Stimulated activated CD4-positive, alpha-beta T cell treated with anti-CD3 and anti-CD28 coated beads, TNF-alpha, amount 100 ng/mL, for 24 hours (primary cell): ENCODE results near the gene IDI1.
"Not testable (repeated sequence)": the region's sequence is repeated elsewhere in the genome, so short reads cannot be mapped to it uniquely, and the experiment has no call there.

Experiments used
- DNase-seq, 3 experiments: peaks; one replicate each; pipeline ENCODE4 v3.0.0-alpha.2; 2020; ENCODE audit warnings: low read depth in 3 of 3

IDI1 gene

GRCh38 chr10:1034758-1035157 is 14.2 kb downstream of the IDI1 start:
- DNase-seq, result no peak

GRCh38 chr10:1033601-1034000 is 15.3 kb downstream of the IDI1 start:
- no peak for DNase-seq

DNA sequence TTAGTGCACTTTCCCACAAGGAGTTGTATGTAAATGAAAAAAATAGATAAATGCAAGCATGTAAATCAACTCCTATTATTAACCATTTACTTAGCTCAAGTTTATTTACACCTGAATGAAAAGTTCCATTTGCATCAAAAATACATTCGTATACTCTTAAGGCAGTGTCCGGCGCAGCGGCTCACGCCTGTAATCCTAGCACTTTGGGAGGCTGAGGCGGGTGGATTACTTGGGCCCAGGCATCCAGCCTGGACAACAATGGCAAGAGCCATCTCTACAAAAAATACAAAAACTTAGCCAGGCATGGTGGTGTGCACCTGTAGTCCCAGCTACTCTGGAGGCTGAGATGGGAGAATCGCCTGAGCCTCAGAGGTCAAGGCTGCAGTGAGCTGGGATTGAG is 19.1 kb downstream of the IDI1 start:
- DNase-seq, result no peak

DNA sequence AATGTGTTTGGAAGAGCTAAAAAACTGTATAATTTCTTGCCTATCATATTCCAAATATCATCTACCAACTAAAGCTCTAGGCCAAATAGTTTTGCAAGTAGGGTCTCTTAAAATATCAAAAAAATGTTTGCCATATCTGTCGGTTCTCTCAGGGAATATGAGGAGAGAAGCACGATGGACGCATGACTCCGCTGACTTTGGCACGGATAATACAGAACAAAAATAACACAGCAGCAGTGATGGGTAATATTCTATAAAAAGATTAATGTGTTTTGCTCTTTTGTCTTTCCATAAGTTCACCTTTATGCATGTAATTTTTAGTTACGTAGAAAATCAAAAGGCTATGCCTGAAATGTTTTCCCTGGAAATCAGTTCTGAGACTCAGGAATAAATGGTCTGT is 22.3 kb downstream of the IDI1 start:
- no peak for DNase-seq

DNA sequence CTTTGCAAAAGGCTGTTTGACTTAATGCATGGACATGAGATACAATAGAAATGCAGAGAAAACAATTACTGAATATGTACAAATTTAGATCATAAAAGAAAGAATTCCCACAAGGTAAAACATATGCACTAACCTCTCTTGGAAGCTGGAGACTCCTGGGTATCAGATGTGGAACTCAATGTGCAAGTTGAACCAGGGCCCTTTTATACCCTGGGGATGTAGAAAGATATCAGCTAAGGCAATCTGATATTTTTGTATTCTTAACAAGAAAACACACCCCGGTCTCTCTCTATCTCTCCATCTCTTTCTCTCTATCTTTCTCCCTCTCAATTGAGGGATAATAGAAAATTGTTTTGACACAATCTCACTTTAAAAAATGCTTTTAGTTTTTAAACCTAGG is 23.2 kb downstream of the IDI1 start, which contains the start of gene IDI2:
Gene IDI2, minus strand, starts transcription at position 177 of the 400 bp plus-strand sequence. CDS start 1,136 bp downstream, outside the sequence.
- no peak for DNase-seq

- DNase-seq, result no peak
Observed at GRCh38 chr10:1024103-1024502, 24.8 kb downstream of the IDI1 start.

- no peak for DNase-seq
Observed at GRCh38 chr10:1022413-1022812, 26.5 kb downstream of the IDI1 start.

GRCh38 chr10:1020958-1021357 is 28.0 kb downstream of the IDI1 start:
- DNase-seq, result no peak

DNA sequence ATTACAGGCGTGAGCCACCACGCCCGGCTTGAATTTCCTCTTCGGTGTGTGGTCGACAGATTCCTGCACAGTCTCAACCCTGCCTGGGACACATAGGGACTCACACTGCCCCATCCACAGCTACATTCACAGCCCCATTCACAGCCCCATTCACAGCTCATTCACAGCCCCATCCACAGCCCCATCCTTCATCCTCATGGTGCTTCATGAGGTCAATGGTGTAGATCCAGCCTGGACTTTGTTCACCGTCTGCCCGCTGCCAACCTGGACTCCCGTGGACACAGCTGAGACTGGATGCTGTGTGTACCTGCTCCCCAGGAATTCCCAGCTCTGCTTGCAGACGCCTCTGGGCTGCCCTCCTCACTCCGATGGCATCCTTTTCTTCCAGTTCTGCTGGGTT is 28.5 kb downstream of the IDI1 start:
- no peak for DNase-seq

- no peak for DNase-seq
Observed at GRCh38 chr10:1019362-1019761, 29.6 kb downstream of the IDI1 start.

- DNase-seq, result no peak
Observed at GRCh38 chr10:1015688-1016087, 33.2 kb downstream of the IDI1 start.

DNA sequence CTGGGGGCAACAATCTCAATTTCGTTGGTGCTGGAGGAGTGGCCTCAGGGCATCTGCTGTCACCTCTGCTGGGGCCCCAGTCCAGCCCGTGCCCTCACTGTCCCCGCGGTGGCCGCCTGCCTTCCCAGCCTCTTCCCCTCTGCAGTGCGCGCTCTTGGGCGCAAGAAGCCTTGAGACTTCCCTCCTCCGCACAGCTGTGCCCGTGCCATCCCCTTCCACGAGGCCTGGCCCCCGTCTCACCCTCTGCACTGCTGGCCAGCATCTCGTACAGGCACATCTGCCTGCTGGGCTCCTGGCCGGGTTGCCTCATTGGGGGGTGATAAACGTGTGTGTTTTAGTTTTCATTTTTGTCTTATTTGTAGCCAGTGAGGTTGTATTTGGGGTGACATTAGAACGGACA is 37.2 kb downstream of the IDI1 start:
- DNase-seq, result no peak

DNA sequence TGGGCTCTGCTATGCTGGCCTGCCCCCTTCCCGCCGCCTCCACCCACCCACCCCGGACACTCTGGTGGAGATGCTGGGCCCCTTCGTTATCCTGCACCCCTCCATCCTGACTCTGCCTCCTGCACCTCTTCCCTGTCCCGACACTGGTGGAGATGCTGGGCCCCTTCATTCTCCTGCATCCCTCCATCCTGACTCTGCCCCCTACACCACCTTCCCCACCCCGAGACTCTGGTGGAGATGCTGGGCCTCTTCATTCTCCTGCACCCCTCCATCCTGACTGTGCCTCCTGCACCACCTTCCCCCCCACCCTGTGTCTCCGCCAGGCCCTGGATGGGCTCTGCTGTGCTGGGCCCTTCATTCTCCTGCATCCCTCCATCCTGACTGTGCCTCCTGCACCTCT is 38.2 kb downstream of the IDI1 start:
- no peak for DNase-seq

- DNase-seq, result not testable (repeated sequence)
Observed at GRCh38 chr10:1009947-1010346, 39.0 kb downstream of the IDI1 start.

- no peak for DNase-seq
Observed at GRCh38 chr10:1009071-1009494, 39.8 kb downstream of the IDI1 start.

- DNase-seq, result no peak
Observed at GRCh38 chr10:1007583-1007982, 41.3 kb downstream of the IDI1 start.

GRCh38 chr10:1006573-1006972 is 42.3 kb downstream of the IDI1 start:
- DNase-seq, result no peak

DNA sequence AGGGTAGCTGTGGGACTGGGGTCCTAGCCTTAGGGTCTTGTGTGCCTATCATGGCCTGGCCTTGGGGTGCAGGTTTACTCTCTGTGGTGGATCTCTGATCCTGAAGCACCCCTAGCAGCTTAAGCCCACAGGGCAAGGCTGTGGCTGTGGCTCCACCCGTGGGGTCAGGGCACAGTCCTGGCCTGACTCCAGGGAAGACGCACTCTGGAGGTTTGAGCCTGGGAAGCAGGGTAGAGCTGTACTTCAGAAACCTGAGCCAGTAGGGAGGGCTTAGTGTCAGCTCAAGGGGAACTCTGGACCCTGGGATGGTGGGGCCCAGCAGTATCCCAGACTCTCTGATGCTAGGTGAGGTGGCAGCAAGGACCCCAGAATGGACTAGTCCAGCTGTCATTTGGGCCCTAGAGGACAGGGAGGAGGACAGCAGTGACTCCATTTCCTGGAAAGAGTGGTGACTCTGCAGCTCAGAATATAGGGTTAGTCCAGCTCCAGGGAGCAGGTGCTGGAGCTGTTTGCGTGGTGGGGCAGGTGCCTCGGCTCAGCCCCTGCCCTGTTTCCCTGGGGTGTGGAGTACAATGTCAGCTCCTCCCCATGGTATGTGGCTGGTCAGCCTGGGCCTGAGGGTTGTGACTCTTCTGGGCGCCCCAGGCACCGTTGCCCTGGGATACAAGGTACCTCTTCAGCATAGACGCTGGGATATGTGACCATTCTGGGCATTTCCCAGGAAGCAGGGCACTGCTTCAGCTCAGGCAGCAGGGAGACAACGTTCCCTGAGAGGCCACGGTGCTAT is 44.8 kb downstream of the IDI1 start:
- no peak for DNase-seq

DNA sequence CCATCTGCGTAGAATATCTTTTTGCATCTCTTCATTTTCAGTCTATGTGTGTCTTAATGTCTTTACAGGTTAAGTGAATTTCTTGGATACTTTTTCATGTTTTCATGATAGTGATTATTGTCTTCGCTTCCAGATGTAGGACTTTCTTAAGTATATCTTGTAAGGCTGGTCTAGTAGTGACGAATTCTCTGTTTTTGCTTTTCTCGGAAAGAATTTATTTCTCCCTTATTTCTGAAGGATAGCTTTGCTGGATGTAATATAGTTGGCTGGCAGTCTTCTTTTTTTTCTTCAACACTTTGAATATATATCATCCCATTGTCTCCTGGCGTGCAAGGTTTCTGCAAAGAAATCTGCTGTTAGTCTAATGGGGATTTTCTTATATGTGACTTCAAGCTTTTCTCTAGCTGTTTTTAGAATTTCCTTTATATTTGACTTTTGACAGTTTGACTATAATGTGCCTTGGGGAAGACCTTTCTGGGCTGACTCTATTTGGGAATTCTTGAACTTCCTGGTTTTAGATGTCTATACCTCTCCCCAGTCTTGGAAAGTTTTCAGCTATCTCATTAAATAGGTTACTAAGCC is 46.4 kb downstream of the IDI1 start:
- DNase-seq, result no peak

- no peak for DNase-seq
Observed at GRCh38 chr10:997266-998022, 51.5 kb downstream of the IDI1 start.

DNA sequence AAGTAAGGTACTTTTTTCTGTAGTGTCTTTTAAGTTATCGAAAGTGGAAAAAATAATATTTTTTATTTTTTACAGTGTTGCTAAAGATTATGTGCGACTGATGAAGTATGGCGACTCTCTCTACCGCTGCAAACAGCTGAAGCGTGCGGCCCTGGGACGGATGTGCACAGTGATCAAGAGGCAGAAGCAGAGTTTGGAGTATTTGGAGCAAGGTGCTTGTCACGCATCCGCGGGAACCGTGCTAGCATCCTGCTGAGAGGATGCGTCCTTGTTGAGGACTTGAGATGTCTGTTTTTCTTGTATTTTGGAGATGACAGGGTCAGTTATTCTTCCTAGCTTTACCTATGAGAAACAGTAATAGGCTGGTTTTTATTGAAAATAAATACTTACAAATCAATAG is 52.9 kb downstream of the IDI1 start:
- DNase-seq, result no peak

DNA sequence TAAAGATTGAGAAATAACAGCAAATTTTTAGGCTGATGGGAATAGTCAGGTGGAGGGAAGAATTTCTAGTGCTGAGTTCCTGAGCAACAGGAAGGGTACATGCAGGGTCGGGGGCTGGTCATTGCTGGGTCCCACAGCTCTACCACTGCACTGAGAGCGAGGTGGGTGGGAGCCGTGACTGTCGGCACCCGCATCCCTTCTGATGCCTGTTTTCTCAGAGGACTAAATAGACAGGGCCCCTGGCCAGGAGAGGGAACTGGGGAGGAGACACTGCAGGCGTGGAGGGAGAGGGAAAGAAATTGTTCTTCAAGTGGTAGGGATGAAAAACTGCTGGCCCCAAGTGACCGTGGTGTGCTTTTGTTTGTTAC is 53.4 kb downstream of the IDI1 start:
- no peak for DNase-seq
